Measurements from ENCODE around the gene ARMC5.

DNA sequence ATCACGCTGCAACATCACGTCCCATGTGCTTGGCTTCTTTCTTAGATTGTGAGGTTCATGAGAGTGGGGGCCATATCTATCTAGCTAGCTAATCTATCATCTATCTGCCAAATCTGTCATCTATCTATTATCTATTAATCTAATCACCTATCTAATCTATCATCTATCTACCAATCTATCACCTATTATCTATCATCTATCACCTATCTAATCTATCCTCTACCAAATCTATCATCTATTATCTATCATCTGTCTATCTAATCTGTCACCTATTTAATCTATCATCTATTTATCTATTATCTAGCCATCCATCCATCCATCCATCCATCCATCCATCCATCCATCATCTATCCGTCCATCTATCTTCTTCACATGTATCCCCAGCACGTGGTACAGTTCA is 45.4 kb upstream of the ARMC5 start:
- TF ChIP-seq POLR2AphosphoS5 (IDR thresholded peaks at IDR 0.05) (no peak), POLR2A (IDR thresholded peaks at IDR 0.05) (no peak)
- TF ChIP-seq, protein P1, sequence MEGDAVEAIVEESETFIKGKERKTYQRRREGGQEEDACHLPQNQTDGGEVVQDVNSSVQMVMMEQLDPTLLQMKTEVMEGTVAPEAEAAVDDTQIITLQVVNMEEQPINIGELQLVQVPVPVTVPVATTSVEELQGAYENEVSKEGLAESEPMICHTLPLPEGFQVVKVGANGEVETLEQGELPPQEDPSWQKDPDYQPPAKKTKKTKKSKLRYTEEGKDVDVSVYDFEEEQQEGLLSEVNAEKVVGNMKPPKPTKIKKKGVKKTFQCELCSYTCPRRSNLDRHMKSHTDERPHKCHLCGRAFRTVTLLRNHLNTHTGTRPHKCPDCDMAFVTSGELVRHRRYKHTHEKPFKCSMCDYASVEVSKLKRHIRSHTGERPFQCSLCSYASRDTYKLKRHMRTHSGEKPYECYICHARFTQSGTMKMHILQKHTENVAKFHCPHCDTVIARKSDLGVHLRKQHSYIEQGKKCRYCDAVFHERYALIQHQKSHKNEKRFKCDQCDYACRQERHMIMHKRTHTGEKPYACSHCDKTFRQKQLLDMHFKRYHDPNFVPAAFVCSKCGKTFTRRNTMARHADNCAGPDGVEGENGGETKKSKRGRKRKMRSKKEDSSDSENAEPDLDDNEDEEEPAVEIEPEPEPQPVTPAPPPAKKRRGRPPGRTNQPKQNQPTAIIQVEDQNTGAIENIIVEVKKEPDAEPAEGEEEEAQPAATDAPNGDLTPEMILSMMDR (IDR thresholded peaks at IDR 0.05): no peak
